Left lung (tissue), 10 donors: ENCODE data around the gene TBX10. TPM values are rescaled to one million over a fixed set of nuclear protein-coding genes. Genes with fewer than 3 reads are reported as not detected.

ENCODE experiments used
- ATAC-seq: fragments of 200-7000 bp; cut with Tn5 transposase; one replicate; pipeline ENCODE4 v1.9.1; 2020; ENCODE audit warnings: moderate library complexity
- DNase-seq, 4 donors: peaks; one replicate each; pipeline ENCODE4 v3.0.0-alpha.2; 2013 to 2020
- H3K27ac ChIP-seq, 2 donors: fragments of 200-600 bp; sonication (generic) in 1 of 2; one replicate each; pipeline versions ENCODE4 v1.5.0 to v1.8.0; 2020 to 2021
- H3K27me3 ChIP-seq, 2 donors: fragments of 200-600 bp; sonication (generic) in 1 of 2; one replicate each; pipeline versions ENCODE4 v1.5.0 to v1.8.0; 2020 to 2021
- H3K36me3 ChIP-seq, 2 donors: fragments of 200-600 bp; sonication (generic) in 1 of 2; one replicate each; pipeline versions ENCODE4 v1.5.0 to v1.8.0; 2020 to 2021
- H3K4me1 ChIP-seq, 2 donors: fragments of 200-600 bp; one replicate each; pipeline ENCODE4 v1.8.0; 2021
- H3K4me3 ChIP-seq, 2 donors: fragments of 200-600 bp; sonication (generic) in 1 of 2; one replicate each; pipeline versions ENCODE4 v1.5.0 to v1.8.0; 2020 to 2021; ENCODE audit warnings: mild to moderate bottlenecking in 1 of 2
- H3K9me3 ChIP-seq, 2 donors: fragments of 200-600 bp; sonication (generic) in 1 of 2; one replicate each; pipeline versions ENCODE4 v1.5.0 to v1.8.0; 2020 to 2021
- intact Hi-C, 2 donors: fragments of 100-400 bp; cut with DNase I; formaldehyde crosslinking; loops; one replicate each; pipeline versions ENCODE4 v1.11.2 to v1.14.2; 2022
- polyA plus RNA-seq, 6 donors: library from polyadenylated mRNA; unstranded; fragments of 120-200 nt; gene quantifications; one replicate each; pipeline ENCODE4 v1.2.1, GENCODE V29; 2013; ENCODE audit not compliant: insufficient read length in 6 of 6
- total RNA-seq, 2 donors: library from RNA; stranded (reverse); fragmentation: NEBNext Ultra II Directional; extraction: Animal tissue kit (Norgen Biotek cat#: 25700); gene quantifications; one replicate each; pipeline ENCODE4 v1.2.1, GENCODE V29; 2021
- TF ChIP-seq, protein P1 (sequence below), 2 donors: fragments of 200-600 bp; sonication (generic) in 1 of 2; IDR thresholded peaks; one replicate each; pipeline versions ENCODE4 v1.5.0 to v1.8.0; 2021; ENCODE audit warnings: antibody characterized with exemption in 2 of 2
- donor health status: DM: no; HTN: yes; CAD: no.
- donor health status: DM: no; HTN: no; CAD: no.

TBX10 gene
- total and polyA plus RNA-seq, 8 donors, result 0.18 TPM; not detected in 7

DNA sequence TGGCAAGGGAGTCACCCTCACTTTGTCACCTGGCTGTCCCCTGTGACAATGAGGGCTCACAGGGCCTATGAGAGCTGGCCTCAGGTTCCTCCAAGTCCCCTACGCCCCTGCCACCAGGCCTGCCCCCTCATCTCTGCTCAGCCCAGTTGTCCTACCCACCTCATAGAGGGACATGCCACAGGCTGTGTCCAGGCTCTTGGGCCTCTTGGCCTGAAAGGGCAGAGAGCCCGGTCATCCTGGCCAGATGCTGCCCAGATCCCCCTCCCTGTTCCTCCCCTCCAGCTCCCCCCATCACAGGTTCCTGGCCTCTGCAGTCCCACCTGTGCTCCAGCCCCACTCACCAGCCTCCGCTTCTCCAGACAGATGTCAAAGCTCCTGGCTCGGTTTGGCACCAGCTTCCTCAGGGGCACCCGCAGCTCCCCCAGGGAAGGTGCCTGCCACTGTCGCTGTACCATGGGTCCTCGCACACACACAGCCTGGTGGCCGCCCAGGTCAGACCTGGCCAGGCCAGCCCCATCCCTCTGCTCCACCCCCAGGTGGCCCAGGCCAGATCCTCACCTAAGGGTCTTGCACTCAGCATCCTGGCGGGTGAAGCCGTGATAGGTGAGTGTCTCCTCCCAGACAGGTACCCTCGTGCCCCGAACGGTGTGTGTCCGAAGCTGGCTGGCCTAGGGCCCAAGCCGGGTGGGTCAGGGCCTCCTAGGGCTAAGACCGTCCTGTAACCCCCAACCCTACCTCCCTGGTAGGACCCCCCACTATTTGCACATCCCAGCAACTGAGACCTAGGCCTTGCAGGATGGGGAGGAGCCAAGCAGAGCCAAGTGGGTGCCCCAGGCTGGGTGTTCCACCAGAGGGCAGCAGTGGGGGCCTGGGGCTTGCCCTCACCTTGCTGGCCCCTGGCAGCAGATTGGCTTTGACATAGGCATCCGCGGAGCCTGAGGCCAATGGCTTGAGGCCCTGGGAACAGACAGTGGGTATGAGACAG lies 24.5 kb downstream of the TBX10 start:
- intact Hi-C loops, result no loop called here
- peaks cover 0 to 33% of the 10 kb centered on the region in 2 donors for H3K36me3 ChIP-seq
- H3K27ac ChIP-seq, result peak overlapping the region in 1 of 2 donors; percentile 89
- ATAC-seq, result peak; percentile 69
- TF ChIP-seq, protein P1, sequence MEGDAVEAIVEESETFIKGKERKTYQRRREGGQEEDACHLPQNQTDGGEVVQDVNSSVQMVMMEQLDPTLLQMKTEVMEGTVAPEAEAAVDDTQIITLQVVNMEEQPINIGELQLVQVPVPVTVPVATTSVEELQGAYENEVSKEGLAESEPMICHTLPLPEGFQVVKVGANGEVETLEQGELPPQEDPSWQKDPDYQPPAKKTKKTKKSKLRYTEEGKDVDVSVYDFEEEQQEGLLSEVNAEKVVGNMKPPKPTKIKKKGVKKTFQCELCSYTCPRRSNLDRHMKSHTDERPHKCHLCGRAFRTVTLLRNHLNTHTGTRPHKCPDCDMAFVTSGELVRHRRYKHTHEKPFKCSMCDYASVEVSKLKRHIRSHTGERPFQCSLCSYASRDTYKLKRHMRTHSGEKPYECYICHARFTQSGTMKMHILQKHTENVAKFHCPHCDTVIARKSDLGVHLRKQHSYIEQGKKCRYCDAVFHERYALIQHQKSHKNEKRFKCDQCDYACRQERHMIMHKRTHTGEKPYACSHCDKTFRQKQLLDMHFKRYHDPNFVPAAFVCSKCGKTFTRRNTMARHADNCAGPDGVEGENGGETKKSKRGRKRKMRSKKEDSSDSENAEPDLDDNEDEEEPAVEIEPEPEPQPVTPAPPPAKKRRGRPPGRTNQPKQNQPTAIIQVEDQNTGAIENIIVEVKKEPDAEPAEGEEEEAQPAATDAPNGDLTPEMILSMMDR (IDR thresholded peaks at IDR 0.05), result peak; percentile 12 to 67
- peaks cover 4 to 15% of the 10 kb centered on the region in 2 donors for H3K4me1 ChIP-seq
- no peak overlapping the region for H3K4me3 ChIP-seq
- H3K9me3 ChIP-seq, result no peaks in the 10 kb centered on the region
- peaks cover 0 to 33% of the 10 kb centered on the region in 2 donors for H3K27me3 ChIP-seq
- DNase-seq, result no peak

DNA sequence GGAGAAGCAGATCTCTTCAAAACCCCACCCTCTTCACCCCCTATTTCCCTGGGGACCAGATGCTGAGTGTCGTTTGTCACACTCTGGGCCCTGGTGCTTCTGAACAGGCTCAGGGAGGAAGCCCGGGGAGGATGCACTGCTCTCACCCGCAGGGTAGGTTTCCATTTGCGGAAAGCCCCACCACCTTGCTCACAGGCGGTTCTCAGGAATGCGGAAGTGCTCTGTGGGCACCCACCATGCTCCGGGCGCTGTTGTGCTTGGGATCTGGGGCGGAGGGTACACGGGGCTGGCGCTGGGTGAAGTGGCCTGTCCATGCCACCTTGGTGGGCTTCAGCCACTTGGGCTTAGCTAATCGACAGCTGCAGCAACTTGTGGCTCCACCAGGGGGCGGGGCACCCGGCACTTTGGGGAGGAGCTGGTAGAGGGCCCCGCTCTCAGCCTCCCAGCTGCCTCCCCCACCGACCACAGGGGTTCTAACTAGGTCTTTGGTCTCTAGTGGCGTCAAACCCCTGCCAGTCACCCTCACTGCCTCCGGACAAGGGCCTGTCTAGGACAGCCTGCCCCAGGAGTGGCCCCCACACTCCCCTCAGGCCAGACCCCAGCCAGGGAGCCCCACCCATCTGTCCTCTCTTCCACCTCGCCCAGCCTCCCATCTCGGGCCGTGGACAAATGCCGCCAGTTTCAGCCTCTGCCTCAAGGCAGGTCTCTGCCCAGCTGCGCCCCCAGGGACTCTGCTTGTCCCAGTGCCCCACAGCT lies 25.4 kb downstream of the TBX10 start:
- ATAC-seq (peak; percentile 78), DNase-seq (peak; percentile 43 to 90 (median 68))
- H3K9me3 ChIP-seq, result no peaks in the 10 kb centered on the region
- peaks cover 0 to 33% of the 10 kb centered on the region in 2 donors for H3K27me3 ChIP-seq
- H3K27ac ChIP-seq, result peak overlapping the region; percentile 79 to 89
- H3K4me1 ChIP-seq, result peaks cover 4 to 15% of the 10 kb centered on the region in 2 donors
- H3K4me3 ChIP-seq, result peak overlapping the region; percentile 28 to 39
- H3K36me3 ChIP-seq, result peaks cover 0 to 42% of the 10 kb centered on the region in 2 donors
- intact Hi-C loops, result no loop called here
- TF ChIP-seq, protein P1 (IDR thresholded peaks at IDR 0.05), result peak; percentile 55 to 58

DNA sequence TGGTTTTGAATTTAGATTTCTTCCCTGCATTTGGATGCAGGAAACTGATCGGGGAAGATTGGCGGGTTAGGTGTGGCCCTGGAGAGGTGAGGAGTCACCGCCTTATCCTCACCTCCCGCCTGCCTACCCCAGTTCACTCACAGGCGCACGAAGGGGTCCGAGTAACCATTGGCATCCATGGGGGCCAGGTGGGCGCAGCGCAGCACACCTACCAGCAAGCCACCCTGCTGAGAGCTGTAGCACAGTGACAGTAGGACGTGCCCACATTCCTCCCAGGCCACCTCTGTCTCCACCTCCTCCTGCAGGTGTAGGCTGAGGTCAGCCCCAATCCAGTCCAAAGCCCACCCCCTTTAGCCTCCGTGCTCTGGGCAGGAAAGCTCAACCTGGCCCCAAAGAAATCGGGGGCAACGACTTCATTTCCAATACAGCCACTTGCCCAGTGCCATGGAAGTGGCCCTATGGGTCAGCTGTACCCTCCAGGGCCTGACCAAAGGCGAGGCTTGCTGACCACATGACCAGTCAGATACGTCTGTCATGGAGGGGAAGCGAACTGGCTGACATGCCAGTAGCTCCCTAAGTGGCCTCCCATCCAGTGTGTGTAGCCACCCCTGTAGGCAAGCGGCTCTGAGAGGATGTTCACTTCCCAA lies 26.1 kb downstream of the TBX10 start:
- H3K27me3 ChIP-seq, result peaks cover 0 to 33% of the 10 kb centered on the region in 2 donors
- H3K4me1 ChIP-seq, result peaks cover 4 to 15% of the 10 kb centered on the region in 2 donors
- TF ChIP-seq, protein P1 (IDR thresholded peaks at IDR 0.05), result no peak
- peak overlapping the region; percentile 28 to 39 for H3K4me3 ChIP-seq
- DNase-seq, result no peak
- H3K9me3 ChIP-seq, result no peaks in the 10 kb centered on the region
- intact Hi-C loops, result no loop called here
- peaks cover 0 to 49% of the 10 kb centered on the region in 2 donors for H3K36me3 ChIP-seq
- peak overlapping the region; percentile 79 to 89 for H3K27ac ChIP-seq
- ATAC-seq, result peak; percentile 2

DNA sequence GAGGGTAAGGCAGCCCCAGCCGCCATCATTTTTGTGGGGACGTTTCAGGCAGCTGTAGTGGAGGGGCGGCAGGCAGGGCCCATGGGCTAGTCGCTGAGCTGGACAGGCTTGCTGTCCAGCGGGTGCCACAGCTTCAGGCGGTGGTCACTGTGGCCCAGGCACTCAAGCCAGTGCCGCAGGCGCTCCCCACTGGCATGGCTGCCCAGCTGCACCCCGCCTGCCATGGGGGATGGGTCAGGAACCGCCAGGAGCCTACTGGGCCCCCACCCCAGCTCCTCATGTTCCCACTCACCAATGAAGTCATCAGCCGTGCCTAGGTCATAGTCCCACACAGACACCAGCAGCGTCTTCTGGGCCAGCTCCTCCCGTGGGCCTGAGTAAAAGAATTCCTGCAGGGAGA lies 26.8 kb downstream of the TBX10 start:
- ATAC-seq, result no peak
- TF ChIP-seq, protein P1 (IDR thresholded peaks at IDR 0.05), result no peak
- H3K36me3 ChIP-seq, result peaks cover 0 to 50% of the 10 kb centered on the region in 2 donors
- H3K4me1 ChIP-seq, result peaks cover 6 to 19% of the 10 kb centered on the region in 2 donors
- H3K4me3 ChIP-seq, result no peak overlapping the region
- intact Hi-C loops, result no loop called here
- H3K9me3 ChIP-seq, result no peaks in the 10 kb centered on the region
- peaks cover 0 to 33% of the 10 kb centered on the region in 2 donors for H3K27me3 ChIP-seq
- DNase-seq, result no peak
- no peak overlapping the region for H3K27ac ChIP-seq
